GM21390 (cell line): ENCODE results near the gene ADPGK.
"Not testable (repeated sequence)": the region's sequence is repeated elsewhere in the genome, so short reads cannot be mapped to it uniquely, and the experiment has no call there.

ENCODE experiments used
- ATAC-seq: cut with Tn5 transposase; IDR thresholded peaks from one replicate; pipeline ENCODE4 v1.9.1; 2021; ENCODE audit not compliant: unreplicated experiment

ADPGK gene

DNA sequence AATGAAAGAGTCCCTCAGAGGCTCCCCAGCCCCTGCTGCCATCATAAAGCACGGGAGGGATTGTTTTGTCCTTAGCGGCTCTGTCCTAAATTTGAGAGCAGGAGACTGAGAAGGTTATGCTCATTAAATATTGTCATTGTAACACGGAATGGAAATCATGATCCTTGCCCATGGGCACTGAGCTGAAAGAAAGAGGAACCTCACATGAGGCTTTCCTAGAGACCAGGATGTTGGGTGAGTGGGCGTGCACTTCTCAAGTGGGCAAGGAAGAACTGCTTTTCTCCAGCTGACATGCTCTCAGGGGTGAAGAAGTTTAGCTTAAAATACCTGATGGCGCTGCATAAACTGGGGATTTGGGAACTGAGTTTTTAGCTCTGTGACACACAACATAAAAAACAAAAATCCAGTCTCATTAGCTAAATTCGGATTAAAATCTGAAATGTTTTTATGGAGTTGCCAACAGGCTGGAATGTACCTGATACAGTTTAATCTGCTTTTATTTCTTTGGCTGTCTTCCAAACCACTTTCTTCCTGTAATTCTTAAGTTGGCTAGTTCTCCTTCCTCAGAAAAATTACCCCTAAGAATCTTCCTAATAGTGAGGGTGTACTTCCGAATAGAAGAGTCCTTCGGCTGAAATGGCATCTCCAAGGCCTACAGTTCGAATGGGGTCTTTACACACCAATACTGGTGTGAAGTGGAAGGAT lies 31.7 kb downstream of the ADPGK start:
- ATAC-seq = no peak

DNA sequence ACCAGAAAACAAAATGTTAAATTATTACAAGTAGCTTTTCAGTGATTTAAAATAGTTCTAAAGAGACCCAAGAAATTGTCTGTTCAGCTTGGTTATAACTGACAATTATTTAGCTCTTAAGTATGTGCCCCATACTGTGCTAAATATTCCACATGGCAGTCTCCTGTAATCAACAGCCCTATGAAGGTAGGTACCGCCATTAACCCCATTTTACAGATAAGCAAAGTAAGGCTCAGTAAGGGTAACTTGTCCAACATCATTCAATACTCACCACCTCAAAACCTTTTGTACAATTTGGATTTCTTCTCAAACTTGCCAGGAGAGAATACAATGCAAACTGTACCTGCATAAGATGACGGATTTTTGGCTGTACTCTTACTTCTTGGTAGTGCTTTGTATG lies 33.9 kb downstream of the ADPGK start:
- no peak for ATAC-seq

- peak; percentile 89 for ATAC-seq
These were observed 43.3 kb downstream of the ADPGK start for GRCh38 chr15:72740219-72740618.

GRCh38 chr15:72737723-72738122 lies 45.8 kb downstream of the ADPGK start:
- no peak for ATAC-seq

DNA sequence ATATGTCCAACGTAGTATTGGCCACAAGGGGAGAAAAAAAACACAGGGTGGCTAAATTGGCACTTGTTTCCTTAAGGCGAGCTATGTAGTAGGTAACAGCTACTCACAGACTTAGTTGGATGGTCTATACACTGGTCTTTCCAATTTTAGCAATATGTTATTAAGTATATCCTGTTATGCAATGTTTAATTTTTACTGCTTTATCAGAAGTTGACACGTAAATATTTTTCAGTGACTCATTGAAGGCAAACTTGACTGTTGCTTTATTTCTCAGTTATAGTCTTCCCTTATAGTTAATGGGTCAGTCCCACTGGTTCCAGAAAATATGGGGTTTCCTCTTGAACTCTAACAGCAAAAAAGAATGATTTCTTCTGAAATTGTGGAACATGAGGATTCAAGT lies 46.5 kb downstream of the ADPGK start:
- no peak for ATAC-seq

- ATAC-seq = no peak
These were observed 48.4 kb downstream of the ADPGK start for GRCh38 chr15:72735111-72735510.

DNA sequence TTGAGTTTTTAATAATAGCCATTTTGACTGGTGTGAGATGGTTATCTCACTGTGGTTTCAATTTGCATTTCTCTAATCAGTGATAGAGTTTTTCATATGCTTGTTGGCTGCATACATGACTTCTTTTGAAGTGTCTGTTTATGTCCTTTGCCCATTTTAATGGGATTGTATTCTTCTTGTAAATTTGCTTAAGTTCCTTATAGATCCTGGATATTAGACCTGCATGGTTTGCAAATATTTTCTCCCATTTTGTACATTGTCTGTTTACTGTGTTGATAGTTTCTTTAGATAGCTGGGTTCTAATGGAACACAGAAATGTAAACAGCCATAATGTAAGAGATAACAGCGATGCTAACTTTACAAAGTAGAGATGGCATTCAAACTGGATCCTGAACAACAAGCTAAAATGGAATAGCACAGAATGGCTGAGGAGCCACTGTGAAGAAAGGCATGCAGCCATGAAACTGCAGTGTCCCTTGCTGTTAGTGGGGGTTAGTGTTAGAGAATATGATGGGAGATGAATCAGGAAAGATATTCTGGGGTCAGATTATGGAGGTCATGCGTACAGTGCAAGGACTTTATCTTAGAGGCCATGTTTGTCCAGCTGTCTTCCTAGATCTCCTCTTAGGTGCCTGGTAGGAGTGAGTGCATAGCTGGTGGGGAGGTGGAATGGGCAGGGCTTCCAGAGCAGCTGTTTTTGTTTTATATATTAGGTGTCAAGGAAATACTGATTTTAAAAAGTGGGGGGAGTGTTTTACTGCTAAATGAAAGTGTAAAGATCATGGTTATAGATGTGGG lies 49.4 kb downstream of the ADPGK start:
- no peak for ATAC-seq

DNA sequence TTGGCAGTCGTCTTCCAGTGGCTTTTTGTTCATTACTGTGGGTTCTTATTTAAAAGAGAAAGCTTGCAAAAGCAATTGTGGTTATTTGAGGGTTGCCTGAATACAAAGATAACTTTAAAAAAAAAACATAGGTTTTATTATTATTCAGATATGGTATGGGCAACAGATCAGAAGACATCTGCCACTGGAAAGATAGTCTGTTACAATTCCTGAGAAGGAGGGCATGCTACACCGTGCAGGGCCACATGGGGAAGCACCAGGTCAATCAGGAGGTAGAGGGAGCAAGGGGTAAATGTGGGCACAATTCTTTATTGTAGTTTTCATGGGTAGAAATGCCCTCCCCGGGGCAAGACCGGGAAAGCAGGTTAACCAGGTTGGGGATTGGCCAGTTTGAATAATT lies 51.0 kb downstream of the ADPGK start:
- no peak for ATAC-seq

DNA sequence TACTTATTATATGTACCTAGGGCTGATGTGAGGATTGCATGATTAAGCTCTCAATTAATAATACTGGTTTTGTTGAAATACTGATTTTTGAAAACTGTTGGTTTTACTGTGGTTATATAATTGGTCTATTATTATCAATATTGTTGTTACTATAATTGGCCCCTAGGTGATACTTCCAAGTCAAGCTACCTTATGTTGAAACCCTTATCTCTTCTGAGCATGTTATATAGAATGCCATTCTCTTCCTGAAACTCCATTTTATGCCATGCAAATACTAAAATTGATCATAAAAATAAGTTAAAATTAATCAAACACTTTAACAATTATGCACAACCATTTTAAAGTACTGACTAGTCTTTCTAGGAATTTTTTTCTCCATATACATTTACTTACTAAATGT lies 51.5 kb downstream of the ADPGK start:
- no peak for ATAC-seq

DNA sequence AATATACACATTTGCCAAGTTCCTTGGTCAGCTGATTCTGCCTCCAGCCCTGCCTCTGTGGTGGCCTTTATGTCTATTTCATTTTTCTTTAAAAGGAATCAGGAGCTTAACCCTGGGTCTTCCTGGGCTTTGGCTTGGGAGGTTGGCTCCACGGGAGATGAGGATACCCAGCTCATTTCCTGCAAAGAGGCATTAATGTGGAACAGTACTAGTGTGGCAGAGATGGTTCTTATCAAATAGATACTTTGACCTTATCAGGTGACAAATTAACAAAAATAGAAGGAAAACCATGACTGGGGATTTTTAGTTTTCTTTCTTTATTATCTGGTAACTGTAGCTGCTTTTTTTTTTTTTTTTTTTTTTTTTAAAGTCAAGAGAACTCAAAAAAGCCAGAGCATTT lies 54.7 kb downstream of the ADPGK start:
- ATAC-seq = no peak

DNA sequence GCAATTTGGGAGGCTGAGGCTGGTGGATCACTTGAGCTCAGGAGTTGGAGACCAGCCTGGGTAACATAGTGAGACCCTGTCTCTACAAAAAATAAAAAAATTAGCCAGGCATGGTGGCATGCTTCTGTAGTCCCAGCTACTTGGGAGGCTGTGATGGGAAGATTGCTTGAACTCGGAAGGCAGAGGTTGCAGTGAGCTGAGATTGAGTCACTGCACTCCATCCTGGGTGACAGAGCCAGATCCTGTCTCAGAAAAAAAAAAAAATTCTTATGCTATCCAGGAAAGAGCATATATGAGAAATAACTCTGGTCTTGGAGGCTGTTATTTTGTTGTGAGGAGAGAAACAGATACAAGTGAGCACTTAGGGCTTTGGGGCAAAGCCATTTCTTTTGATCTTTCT lies 55.3 kb downstream of the ADPGK start:
- ATAC-seq = not testable (repeated sequence)

DNA sequence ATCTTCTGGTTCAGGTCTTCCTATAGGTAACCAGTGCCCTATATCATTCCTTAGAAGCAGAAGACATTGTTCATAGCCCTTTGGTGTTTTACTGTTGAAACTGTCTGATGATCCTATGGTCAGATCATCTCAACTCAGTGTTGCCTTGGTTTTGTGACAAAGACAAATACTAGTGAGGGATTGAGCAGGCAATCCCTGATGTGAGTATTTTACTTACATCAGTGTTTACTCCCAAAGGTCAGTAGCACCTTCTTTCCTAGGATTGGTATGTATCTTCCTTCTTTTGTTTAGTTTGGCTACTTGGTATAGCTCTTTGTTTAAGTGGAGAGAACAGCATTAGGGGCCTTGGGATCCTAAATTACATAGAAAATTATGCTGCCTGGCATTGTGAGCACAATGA lies 56.4 kb downstream of the ADPGK start:
- no peak for ATAC-seq

- ATAC-seq = not testable (repeated sequence)
These were observed 57.7 kb downstream of the ADPGK start for GRCh38 chr15:72725851-72726250.

DNA sequence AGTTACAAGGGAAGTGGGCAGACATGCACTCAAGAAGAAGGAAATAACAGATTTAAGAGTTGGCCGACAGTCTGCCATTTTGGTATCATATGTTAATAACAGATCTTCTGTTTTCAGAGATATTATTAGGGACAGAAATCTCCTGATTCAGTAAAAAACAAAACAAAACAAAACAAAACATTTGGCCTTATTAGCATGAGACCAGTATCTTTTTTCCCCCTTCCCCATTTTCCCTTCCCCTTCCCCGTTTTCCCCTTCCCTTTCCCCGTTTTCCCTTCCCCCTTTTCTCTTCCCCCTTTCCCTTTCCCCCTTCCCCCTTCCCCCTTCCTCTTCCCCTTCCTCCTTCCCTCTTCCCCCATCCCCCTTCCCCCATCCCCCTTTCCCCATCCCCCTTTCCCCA lies 58.1 kb downstream of the ADPGK start:
- ATAC-seq = no peak

DNA sequence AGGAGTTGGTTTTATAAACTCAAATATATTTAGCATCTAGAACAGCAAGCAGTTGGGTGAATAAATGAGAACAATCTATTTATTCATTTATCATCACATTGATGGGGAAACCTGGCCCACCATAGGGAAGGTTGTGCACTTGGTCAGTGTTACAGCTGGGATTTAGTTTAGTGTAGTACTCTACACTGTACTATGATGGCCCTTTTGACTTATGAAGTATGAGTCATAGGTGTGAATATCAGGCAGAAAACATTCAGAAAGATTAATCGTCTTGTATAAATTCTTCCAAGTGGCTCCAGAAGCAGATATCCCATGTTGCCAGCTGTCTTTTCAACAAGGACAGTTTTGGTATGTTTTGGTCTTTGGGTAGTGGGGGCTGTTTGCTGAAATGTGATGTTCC lies 59.5 kb downstream of the ADPGK start:
- ATAC-seq = no peak

DNA sequence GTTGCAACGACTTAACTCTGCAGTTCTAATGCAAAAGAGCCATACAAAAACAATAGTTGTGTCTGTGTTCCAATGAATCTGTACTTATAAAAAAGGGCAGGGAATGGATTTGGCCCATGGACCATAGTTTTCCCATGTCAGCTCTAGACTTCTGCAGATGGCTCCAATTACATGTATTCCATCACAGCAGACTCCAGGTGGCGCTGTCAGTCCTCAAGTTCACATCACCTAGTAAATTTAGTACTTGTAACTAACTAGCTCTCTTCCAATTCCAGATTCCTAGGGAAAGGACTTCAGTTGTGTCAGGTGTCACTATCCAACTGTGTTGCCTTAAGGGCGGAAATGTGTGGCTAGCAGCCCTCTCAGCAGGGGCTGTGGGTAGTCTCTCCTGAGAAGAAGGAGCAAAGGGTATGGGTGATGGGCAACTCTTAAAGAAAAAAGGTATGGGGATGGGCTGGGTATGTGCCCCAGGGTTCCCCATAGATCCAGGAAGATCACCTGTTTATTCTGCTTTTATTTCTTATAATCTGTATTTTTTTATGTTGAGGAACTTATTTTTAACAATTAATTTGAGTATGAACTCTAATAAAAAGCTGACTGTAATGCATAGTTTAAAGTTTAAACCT lies 61.4 kb downstream of the ADPGK start:
- ATAC-seq = no peak

- not testable (repeated sequence) for ATAC-seq
These were observed 74.8 kb downstream of the ADPGK start for GRCh38 chr15:72708551-72709303.

- no peak for ATAC-seq
These were observed 77.3 kb downstream of the ADPGK start for GRCh38 chr15:72706266-72706665.
